Endothelial cell of umbilical vein (primary cell): Measurements from ENCODE around the gene WDR86.

ENCODE experiments used
- CTCF ChIP-seq, 2 donors: IDR thresholded peaks; 1 replicate in 1 of 2; 2 replicates in 1 of 2; pipeline ENCODE4 v1.5.1; 2011; ENCODE audit warnings: low read length in 2 of 2, mild to moderate bottlenecking in 2 of 2, moderate library complexity in 2 of 2, control low read depth in 1 of 2, inconsistent platforms in 1 of 2, low read depth in 1 of 2; ENCODE audit not compliant: insufficient read depth in 1 of 2; ENCODE audit errors: extremely low read depth in 1 of 2
- EZH2 ChIP-seq: IDR thresholded peaks from 2 replicates; pipeline ENCODE4 v1.6.1; 2012; ENCODE audit warnings: borderline replicate concordance, low read depth, mild to moderate bottlenecking, moderate library complexity, low read length, inconsistent platforms; ENCODE audit not compliant: severe bottlenecking
- GATA2 ChIP-seq: IDR thresholded peaks from 2 replicates; pipeline ENCODE4 v1.7.0; 2011; ENCODE audit warnings: low read depth, mild to moderate bottlenecking, moderate library complexity, mixed read lengths, low read length; ENCODE audit not compliant: insufficient read length, insufficient read depth
- JUN ChIP-seq: IDR thresholded peaks from 2 replicates; pipeline ENCODE4 v1.6.1; 2011; ENCODE audit warnings: borderline replicate concordance, low read depth; ENCODE audit not compliant: insufficient read length, insufficient read depth
- POLR2A ChIP-seq: IDR thresholded peaks from 2 replicates; pipeline ENCODE4 v1.6.1; 2012; ENCODE audit warnings: low read depth, mild to moderate bottlenecking, control low read depth, low read length

GRCh38 chr7:151432658-151433521 is 23.1 kb upstream of the WDR86 start:
- TF ChIP-seq POLR2A, result no peak
- TF ChIP-seq EZH2, result no peak
- no peak for TF ChIP-seq CTCF (IDR thresholded peaks at IDR 0.05; ENCODE audit: extremely low read depth in 1 of 2, insufficient read depth in 1 of 2, low read depth in 1 of 2, low read length in 2 of 2)
- no peak for TF ChIP-seq GATA2
- no peak for TF ChIP-seq JUN
